Endodermal cell (in vitro differentiated cells): Measurements from ENCODE around the gene GNAI2. TPM values are rescaled to one million over a fixed set of nuclear protein-coding genes. Genes with fewer than 3 reads are reported as not detected.

ENCODE experiments used
- DNase-seq: peaks from one replicate; pipeline ENCODE4 v3.0.0-alpha.2; 2017
- H3K27ac ChIP-seq: 2 replicates; pipeline ENCODE4 v1.5.1; 2013; ENCODE audit warnings: mild to moderate bottlenecking, low read depth, low read length, moderate library complexity
- H3K27me3 ChIP-seq: 2 replicates; pipeline ENCODE4 v1.6.1; 2013; ENCODE audit warnings: mild to moderate bottlenecking, low read length, moderate library complexity; ENCODE audit not compliant: insufficient read depth, control insufficient read depth, poor library complexity, severe bottlenecking
- H3K36me3 ChIP-seq: 2 replicates; pipeline ENCODE4 v1.7.0; 2013; ENCODE audit warnings: mild to moderate bottlenecking, low read length, moderate library complexity; ENCODE audit not compliant: control insufficient read depth, insufficient read depth
- H3K4me1 ChIP-seq: one replicate; pipeline ENCODE4 v1.7.0; 2013; ENCODE audit warnings: low read length; ENCODE audit not compliant: control insufficient read depth, insufficient read depth
- H3K4me3 ChIP-seq: 2 replicates; pipeline ENCODE4 v1.5.1; 2013; ENCODE audit warnings: mild to moderate bottlenecking, low read length, moderate library complexity
- H3K9ac ChIP-seq: 2 replicates; pipeline ENCODE4 v1.6.1; 2013; ENCODE audit warnings: mild to moderate bottlenecking, low read length, moderate library complexity; ENCODE audit not compliant: poor library complexity, severe bottlenecking; ENCODE audit errors: extremely low read depth
- H3K9me3 ChIP-seq: 2 replicates; pipeline ENCODE4 v1.6.1; 2013; ENCODE audit warnings: mild to moderate bottlenecking, low read length, moderate library complexity; ENCODE audit not compliant: control insufficient read depth
- H3K27ac Mint-ChIP-seq: 2 replicates; pipeline ENCODE4 v1.8.0; 2020; ENCODE audit warnings: mixed read lengths
- H3K27me3 Mint-ChIP-seq: 2 replicates; pipeline ENCODE4 v1.8.0; 2021; ENCODE audit warnings: mild to moderate bottlenecking, mixed read lengths; ENCODE audit not compliant: insufficient read depth
- H3K36me3 Mint-ChIP-seq: 2 replicates; pipeline ENCODE4 v1.8.0; 2020; ENCODE audit warnings: low read depth, mixed read lengths
- H3K4me1 Mint-ChIP-seq: 2 replicates; pipeline ENCODE4 v1.8.0; 2020; ENCODE audit warnings: mixed read lengths
- H3K4me3 Mint-ChIP-seq: 2 replicates; pipeline ENCODE4 v1.8.0; 2020; ENCODE audit warnings: mild to moderate bottlenecking, moderate library complexity, mixed read lengths
- H3K9me3 Mint-ChIP-seq: 2 replicates; pipeline ENCODE4 v1.8.0; 2020; ENCODE audit warnings: mild to moderate bottlenecking, mixed read lengths
- WGBS, 2 experiments: methylation state at CpG; one replicate each; pipeline versions ENCODE4 v1.1.5 to v1.1.7; 2013; ENCODE audit warnings: missing lambda C conversion rate in 2 of 2, mixed read lengths in 1 of 2; ENCODE audit not compliant: insufficient coverage in 1 of 2, insufficient read length in 1 of 2; 5-methylcytosine and 5-hydroxymethylcytosine counted together
- total RNA-seq, 2 donors: library from RNA; stranded (reverse); fragmentation: NEBNext Ultra II Directional in 1 of 2; extraction: Animal tissue kit (Norgen Biotek cat#: 25700) in 1 of 2; gene quantifications; 2 replicates in 1 of 2; 3 replicates in 1 of 2; pipeline ENCODE4 v1.2.1, GENCODE V29; 2021
- TF ChIP-seq, protein P1 (sequence below): fragments of 200-600 bp; sonication (generic); conservative IDR thresholded peaks from 2 replicates; pipeline ENCODE4 v1.5.0; 2021; ENCODE audit warnings: antibody characterized with exemption, mild to moderate bottlenecking

GNAI2 gene
- total RNA-seq, 2 donors from 2014 or later, result 243 to 278 TPM

DNA sequence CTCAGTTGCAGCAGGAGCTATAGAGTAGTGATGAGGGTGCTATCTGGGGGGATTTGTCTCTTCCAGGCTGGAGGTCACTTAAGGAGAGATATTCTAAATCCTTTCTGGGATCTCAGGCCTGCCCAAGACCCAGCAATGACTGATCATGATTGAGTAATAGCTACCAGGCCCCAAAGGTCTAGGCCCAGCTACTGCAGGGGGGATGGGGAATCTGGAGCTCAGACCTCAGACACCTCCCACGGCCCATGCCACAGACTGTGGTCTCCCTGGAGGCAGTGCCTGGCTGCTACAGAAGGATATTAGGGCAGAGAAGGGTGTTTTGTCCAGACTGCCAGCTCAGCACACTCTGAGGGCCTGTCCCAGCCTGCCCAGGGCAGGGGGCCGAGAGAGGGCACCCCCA is 24.1 kb upstream of the GNAI2 start:
- Histone ChIP-seq H3K9me3 (no peaks in the 10 kb centered on the region), H3K4me3 (no peak overlapping the region), H3K4me1 (no peaks in the 10 kb centered on the region), H3K9ac (no peak overlapping the region), H3K27ac (no peak overlapping the region), H3K27me3 (peaks cover 4% of the 10 kb centered on the region), H3K36me3 (no peaks in the 10 kb centered on the region)
- H3K27ac Mint-ChIP-seq, result no peak overlapping the region
- no peak overlapping the region for H3K4me3 Mint-ChIP-seq
- H3K4me1 Mint-ChIP-seq, result no peaks in the 10 kb centered on the region
- TF ChIP-seq, protein P1, sequence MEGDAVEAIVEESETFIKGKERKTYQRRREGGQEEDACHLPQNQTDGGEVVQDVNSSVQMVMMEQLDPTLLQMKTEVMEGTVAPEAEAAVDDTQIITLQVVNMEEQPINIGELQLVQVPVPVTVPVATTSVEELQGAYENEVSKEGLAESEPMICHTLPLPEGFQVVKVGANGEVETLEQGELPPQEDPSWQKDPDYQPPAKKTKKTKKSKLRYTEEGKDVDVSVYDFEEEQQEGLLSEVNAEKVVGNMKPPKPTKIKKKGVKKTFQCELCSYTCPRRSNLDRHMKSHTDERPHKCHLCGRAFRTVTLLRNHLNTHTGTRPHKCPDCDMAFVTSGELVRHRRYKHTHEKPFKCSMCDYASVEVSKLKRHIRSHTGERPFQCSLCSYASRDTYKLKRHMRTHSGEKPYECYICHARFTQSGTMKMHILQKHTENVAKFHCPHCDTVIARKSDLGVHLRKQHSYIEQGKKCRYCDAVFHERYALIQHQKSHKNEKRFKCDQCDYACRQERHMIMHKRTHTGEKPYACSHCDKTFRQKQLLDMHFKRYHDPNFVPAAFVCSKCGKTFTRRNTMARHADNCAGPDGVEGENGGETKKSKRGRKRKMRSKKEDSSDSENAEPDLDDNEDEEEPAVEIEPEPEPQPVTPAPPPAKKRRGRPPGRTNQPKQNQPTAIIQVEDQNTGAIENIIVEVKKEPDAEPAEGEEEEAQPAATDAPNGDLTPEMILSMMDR, result no peak
- H3K27me3 Mint-ChIP-seq, result peaks cover 13% of the 10 kb centered on the region
- no peak for DNase-seq
- no peaks in the 10 kb centered on the region for H3K36me3 Mint-ChIP-seq
- 86 to 92% methylated on average over 1 to 2 of the region's 2 CpGs for WGBS, 2 experiments
- no peaks in the 10 kb centered on the region for H3K9me3 Mint-ChIP-seq

DNA sequence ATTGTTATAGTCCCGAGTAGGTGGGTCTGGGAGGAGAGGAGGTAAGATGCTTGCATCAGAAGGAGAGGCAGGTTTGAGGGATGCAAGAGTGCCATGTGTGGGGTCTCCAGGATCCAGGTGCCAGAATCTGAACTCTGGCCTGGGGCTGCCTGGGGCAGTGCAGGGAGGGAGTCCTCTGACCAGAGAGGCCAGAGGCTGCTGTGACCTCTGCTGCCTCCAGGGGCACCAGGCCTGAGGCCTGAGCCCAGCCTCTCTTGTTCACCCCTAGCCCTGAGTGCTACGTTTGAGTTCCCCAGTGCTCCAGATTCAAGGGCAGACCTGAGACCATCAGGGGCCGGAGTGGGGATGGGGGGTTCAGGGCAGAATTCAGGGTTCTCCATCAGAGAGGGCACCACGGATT is 23.5 kb upstream of the GNAI2 start:
- no peaks in the 10 kb centered on the region for H3K9me3 ChIP-seq
- peak; percentile 79 for DNase-seq
- Mint-ChIP-seq H3K36me3 (no peaks in the 10 kb centered on the region), H3K4me1 (no peaks in the 10 kb centered on the region), H3K4me3 (no peak overlapping the region), H3K9me3 (no peaks in the 10 kb centered on the region), H3K27ac (no peak overlapping the region), H3K27me3 (peaks cover 7% of the 10 kb centered on the region)
- no peaks in the 10 kb centered on the region for H3K36me3 ChIP-seq
- H3K4me3 ChIP-seq, result no peak overlapping the region
- TF ChIP-seq, protein P1, result peak; percentile 68
- H3K27ac ChIP-seq, result no peak overlapping the region
- no peak overlapping the region for H3K9ac ChIP-seq
- H3K4me1 ChIP-seq, result no peaks in the 10 kb centered on the region
- 78 to 81% methylated on average over 3 to 4 of the region's 4 CpGs for WGBS, 2 experiments
- H3K27me3 ChIP-seq, result no peaks in the 10 kb centered on the region

DNA sequence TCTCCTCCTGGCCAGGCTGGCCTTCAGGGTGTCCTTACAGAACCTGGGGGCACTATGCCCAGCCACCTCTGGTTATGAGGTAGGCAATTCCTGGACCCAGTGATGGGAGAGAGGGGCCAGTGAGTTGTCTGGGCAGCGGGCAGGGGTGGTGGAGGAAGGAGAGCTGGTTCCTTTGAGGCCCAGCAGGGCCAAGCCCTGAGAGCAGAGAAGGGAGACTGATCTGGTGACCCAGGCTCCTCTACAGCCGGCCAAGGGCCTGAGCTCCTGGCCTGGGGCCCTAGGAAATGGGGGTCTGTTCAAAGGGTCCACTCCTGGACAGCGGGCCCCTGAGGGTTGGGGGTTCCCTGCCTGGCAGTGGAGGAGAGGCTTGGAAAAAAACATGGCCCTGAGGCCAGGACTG is 23.0 kb upstream of the GNAI2 start:
- Histone ChIP-seq H3K9ac (no peak overlapping the region), H3K36me3 (no peaks in the 10 kb centered on the region), H3K4me3 (no peak overlapping the region), H3K4me1 (no peaks in the 10 kb centered on the region), H3K9me3 (no peaks in the 10 kb centered on the region), H3K27ac (no peak overlapping the region), H3K27me3 (no peaks in the 10 kb centered on the region)
- H3K4me1 Mint-ChIP-seq, result no peaks in the 10 kb centered on the region
- 87% methylated on average over 3 of the region's 3 CpGs; no CpG with 5 or more reads in 1 of the 2 experiments for WGBS, 2 experiments
- H3K27ac Mint-ChIP-seq, result no peak overlapping the region
- TF ChIP-seq, protein P1, result no peak
- H3K36me3 Mint-ChIP-seq, result no peaks in the 10 kb centered on the region
- H3K9me3 Mint-ChIP-seq, result no peaks in the 10 kb centered on the region
- DNase-seq, result no peak
- peaks cover 4% of the 10 kb centered on the region for H3K27me3 Mint-ChIP-seq
- H3K4me3 Mint-ChIP-seq, result no peak overlapping the region
